Effector CD4-positive, alpha-beta T cell (primary cell): ENCODE measurements around the gene FUT3.
A peak's percentile ranks its signal among the peaks of the same experiment; 100 is the strongest.
"Not testable (repeated sequence)": the region's sequence is repeated elsewhere in the genome, so short reads cannot be mapped to it uniquely, and the experiment has no call there.

Experiments
- DNase-seq: peaks from one replicate; pipeline ENCODE4 v3.0.0-alpha.2; 2020

The FUT3 gene

DNA sequence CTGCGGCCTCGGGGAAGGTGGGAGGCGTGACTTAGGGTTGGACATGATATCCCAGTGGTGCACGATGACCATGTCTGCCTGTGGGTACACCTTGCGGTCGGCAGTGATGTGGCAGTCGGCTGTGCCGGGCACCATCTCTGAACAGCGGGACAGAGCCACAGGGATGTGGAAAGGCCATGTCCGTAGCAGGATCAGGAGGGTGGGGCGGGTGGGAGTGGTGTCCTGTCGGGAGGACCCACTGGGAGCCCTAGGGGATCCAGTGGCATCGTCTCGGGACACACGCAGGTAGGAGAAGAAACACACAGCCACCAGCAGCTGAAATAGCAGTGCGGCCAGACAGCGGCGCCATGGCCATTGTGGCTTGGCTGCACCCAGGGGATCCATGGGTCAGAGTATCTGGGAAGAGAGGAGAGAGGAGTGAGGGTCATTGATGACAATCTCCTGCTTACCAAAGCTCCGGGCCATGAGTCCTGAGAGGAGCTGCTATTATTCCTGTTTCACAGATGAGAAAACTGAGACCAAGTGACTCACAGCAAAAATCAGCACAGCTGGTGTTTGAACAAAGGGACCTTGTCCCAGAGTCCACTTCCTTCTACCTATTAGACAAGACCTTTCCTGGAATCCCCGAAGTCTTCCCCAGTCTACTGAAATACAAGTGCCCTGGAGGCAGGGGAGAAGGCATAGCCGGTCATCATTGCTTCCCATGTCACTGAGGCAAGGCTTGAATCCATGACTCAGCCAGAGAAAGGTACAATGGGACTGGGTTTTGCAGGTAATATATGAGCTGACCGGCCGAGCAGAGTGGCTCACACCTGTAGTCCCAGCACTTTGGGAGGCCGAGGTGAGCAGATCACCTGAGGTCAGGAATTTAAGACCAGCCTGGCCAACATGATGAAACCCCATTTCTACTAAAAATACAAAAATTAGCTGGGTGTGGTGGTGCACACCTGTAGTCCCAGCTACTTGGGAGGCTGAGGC lies 6.5 kb downstream of the FUT3 start:
- DNase-seq = no peak

DNA sequence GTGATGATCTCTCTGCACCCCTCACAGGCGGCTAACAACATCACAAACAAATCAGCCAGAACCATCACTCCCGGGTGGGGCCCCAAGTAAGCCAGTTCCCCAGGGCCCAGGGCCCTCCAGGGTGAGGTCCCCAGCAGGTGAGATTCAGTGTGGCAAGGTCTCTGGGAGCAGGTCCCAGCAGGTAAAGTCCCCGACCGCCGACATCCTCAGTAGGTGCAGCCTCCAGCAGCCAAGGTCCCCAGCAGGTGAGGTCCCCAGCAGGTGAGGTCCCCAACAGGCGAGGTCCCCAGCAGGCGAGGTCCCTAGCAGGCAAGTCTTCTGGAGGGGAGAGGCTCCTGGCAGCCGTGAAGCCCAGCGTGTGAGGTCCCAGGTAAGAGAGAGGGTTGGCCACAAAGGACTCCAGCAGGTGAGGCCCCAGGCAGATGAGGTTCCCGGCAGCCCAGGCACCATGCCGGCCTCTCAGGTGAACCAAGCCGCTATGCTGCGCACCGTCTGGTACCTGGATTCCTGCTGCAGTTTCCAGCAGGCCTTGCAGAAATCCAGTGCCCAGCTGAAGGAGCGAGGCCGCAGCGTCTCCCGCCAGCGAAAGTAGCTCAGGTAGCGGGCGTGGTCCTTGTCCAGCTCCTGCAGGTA lies 7.8 kb downstream of the FUT3 start:
- DNase-seq = no peak

- not testable (repeated sequence) for DNase-seq
Observed at GRCh38 chr19:5841735-5842111, 9.5 kb downstream of the FUT3 start.

DNA sequence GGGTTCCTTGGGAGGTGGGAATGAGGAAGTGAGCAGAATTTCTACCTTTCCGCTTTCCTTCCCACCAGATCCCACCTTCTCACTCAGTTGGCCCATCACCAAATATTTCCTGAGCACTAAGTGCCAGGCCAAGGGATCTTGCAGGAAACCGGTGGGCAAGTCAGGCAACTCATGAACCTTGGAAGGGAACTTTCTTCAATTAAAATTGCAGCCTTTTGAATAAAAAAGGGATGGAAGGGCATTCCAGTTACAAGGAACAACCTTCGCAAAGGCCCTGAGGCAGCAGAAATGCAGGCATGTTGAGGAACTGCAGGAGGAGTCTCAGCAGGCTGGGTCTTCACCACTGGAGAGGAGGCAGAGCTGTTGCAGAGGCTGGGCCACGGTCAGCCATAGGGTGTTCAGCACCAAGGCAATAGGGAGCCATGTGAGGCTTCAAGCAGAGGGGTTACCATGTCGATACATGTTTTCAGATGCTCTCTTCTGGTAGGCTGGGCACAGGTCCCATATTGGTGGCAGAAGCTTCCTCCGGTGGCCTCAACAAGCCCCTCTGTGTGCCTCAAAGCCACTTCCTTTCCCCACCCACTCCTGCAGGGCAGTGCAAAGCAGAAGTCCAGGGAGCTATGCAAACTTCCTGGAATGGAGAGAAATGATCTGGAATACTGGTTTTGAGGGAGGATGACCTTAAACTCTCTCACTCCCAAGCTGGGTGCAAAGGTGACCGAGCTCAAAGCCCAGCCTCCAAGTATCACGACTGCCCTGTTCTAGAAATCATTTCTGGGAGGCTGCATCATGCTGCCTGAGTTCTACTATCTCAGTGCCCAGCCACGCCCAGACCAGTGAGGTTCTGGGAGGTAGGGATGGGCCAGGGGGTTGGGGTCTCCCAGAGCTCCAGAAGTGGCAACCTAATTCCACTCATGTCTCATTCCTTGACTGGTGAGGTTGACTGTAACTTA lies 11.9 kb downstream of the FUT3 start, which contains the start of gene FUT6:
FUT6 (minus strand) TSS at position 638 of the 953 bp plus-strand sequence. CDS start 7,135 bp downstream, outside the sequence.
- no peak for DNase-seq

- no peak for DNase-seq
Observed at GRCh38 chr19:5838353-5839064, 12.7 kb downstream of the FUT3 start.

DNA sequence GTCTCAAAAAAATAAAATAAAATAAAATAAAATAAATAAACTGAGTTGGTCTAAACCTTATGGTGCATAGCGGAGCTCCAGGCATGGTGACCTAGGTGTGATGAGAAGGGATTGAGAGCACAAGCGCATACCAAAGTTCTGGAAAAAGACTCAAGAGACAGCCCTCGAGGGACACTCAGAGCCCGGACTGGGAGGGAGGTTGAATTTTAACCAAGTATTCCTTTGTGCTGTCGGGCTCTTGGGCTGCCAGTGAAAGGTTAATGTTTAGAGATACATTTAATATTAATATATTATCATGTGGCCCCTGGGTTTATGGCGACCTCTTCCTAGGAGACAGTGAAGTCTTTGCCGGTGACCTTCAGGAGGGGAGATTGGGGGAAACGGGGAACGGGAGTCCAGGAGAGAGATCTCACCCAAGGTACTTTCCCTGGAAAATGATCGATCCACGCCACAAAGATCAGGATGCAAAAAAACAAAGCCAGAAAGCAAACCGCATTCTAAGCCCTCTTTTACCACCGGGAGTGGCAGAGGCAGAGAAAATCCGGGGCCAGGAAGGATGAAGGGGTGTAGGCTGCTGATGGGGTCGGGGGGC lies 13.4 kb downstream of the FUT3 start:
- DNase-seq = no peak

DNA sequence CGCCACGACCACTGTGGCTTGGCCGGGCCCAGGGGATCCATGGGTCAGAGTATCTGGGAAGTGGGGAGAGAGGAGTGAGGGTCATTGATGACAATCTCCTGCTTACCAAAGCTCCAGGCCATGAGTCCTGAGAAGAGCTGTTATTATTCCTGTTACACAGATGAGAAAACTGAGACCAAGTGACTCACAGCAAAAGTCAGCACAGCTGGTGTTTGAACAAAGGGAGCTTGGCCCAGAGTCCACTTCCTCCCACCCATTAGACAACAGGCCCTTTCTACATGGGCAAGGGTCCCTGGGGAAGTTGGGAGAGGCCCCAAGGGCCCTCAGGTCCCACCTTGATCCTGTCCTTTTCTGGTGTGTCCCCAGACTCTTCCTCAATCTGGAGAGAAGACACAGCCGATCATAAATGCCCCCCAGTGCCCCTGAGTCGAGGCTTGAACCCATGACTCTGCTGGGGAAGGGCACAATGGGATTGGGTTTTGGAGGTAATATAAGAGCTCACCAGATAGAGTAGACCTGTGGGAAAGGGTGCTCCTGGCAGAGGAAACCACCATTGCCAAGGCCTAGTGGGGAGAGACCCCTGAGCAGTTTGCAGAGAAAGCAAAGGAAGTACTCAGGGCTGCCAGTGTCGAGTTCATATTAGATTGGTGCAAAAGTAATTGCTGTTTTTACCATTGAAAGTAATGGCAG lies 18.6 kb downstream of the FUT3 start:
- no peak for DNase-seq

GRCh38 chr19:5832061-5832460 lies 19.2 kb downstream of the FUT3 start:
- DNase-seq = no peak

GRCh38 chr19:5831159-5831558 lies 20.1 kb downstream of the FUT3 start:
- DNase-seq = no peak

DNA sequence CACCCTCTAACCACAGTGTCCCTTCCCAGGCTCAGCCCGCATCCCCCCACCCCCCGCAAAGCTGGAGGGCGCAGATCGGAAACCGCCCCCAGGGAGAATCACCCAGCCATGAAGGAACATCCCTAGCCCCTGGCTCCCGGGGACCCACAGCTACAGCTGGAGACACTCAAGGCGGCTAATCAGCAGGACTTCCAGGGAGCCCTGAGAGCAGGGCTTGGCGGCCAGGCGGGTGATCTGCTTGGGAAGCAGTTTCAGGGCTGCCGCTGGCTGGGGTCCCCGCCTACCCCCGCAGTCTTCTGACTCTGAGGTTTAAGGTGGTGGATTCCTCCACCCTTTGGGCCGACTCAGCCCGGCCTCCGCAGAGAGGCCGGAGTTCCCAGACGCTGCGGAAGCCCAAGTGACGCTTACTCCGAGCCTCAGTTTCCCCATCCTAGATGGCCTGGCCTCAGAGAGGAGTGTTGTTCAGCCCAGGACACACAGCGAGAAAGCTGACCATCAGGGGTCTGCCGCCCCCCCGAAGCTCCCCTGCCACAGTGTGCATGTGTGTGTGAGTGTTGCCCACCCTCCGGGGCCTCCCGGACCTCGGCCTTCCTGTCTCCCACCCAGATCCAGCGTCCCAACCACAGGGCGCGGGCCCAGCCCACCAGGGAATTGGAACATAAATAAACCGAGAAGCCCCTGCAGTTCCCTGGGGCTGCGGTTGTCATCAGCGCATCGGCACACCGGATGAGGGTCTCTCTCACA lies 21.5 kb downstream of the FUT3 start:
- DNase-seq = no peak

GRCh38 chr19:5828661-5829566 lies 22.3 kb downstream of the FUT3 start:
- no peak for DNase-seq

DNA sequence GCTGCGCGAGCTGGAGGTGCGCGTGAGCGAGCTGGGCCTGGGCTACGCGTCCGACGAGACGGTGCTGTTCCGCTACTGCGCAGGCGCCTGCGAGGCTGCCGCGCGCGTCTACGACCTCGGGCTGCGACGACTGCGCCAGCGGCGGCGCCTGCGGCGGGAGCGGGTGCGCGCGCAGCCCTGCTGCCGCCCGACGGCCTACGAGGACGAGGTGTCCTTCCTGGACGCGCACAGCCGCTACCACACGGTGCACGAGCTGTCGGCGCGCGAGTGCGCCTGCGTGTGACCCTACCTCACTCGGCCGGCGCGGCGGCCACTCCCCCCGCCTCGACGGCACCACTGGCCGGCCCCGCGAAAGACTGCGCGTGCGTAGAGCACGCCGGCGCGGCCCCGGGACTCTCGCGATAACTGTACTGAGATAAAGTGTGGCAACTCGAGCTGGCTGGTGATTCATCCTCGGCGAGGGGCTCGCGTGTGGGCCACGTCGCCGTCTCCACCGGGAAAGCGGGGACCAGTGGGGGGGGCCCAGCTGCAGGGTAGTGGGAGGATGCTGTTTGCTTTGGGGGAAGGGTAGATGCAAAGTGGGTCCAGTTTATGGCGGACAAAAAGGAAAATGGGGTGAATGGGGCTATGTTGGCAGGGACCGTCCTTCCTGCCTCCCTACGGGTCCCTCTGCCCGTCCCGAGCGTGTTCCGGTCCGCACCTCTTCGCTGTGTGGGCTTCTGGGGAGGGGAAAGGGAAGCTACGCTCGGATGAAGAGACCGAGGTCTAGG lies 23.2 kb downstream of the FUT3 start:
- peak; percentile 85 for DNase-seq

DNA sequence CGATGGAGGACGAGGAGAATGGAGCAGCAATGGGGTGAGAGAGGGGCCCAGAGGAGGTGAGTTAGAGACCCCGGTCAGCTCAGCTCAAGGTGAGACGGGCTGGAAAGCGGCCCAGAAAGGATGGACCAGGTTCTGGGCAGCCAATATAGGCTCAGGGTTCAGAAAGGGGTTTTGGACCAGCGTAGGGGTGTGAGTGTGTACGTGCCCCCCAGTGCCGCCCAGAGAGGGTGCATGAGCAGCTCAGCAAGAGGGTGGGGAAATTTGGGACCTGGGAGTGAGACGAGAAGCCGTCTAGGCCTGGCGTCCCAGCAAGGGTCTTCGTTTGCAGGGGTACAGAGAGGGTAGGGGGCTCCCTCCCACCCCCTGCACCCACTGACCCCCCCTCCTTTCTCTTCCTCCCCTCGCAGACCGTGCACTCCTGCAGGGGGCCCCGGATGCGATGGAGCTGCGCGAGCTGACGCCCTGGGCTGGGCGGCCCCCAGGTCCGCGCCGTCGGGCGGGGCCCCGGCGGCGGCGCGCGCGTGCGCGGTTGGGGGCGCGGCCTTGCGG lies 23.8 kb downstream of the FUT3 start:
- no peak for DNase-seq

DNA sequence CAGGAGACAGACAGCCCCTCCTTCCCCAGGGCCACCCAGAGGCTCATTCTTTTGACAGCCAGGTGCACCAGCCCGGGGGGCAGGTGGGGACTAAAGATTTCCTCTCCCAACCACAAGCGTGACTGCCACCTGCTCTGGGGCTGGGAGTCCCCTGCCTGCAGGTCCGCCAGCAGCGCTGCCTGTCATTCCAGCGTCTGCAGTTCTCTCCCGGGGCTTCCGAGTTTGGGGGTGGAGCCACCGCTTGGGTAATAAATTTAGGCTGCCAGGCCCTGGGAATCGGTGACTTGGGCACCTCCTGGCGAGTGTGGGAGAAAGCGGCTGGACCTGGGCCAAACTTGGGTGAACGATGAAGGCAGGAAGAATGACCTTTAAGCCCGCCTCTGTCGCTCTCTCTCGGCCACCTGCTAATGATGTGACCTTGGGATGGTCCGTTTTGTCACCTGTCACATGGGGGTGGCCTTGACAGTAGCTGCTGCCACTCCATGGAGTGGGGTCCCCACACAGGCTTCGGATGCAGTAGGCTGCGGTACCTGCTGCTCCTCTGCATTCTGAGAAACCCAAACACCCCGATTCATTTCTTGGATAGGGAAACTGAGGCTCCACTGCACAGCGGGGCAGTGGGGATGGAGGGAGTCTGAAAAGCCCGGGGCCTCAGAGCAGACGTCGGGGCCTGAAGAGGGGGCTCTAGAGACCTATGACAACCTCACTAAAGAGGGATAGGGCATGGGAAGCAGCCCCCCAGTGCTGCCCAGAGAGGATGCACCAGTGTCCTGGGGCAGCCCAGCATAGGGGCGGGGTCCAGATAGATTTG lies 24.5 kb downstream of the FUT3 start:
- DNase-seq = no peak

DNA sequence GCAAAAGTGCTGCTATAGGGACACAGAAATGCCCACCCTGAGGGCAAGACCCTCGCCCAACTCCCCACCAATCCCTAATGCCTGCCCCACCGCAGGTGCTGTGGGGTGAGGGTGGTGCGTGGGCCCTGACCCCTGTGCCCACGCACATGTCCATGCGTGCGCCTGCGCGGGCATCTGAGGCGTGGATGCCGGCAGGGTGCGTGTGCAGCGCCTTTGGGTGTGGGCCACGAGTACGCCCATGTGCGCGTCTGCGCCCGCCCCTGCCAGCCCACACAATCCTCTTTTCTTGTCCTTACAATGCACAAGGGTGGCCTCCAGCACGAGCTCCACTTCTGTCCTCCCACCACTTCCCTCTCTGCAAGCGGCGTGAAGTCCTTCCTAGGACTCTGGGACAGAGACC lies 26.1 kb downstream of the FUT3 start:
- no peak for DNase-seq

- DNase-seq = no peak
Observed at GRCh38 chr19:5824751-5825150, 26.5 kb downstream of the FUT3 start.

GRCh38 chr19:5823579-5824281 lies 27.5 kb downstream of the FUT3 start:
- no peak for DNase-seq
